ENCODE measurements around the gene DLX6. TPM values are rescaled to one million over a fixed set of nuclear protein-coding genes. Genes with fewer than 3 reads are reported as not detected.

DLX6 gene
- total RNA-seq, 1 experiment from 2014 or later: not detected

GRCh38 chr7:97018791-97019531 lies 13.6 kb downstream of the DLX6 start:
- ChIA-PET POLR2A (no interaction called here), RAD21 (ENCODE audit: low non-redundant PET in 1 of 2, low total read pairs in 2 of 2, uncharacterized antibody in 2 of 2, unreplicated experiment in 2 of 2) (no interaction called here), CTCF (no interaction called here)
- Histone ChIP-seq H2AFZ (ENCODE audit: low read depth, low read length, poor library complexity, severe bottlenecking) (no peak overlapping the region), H3K9me3 (ENCODE audit: control insufficient read depth in 1 of 2, insufficient read depth in 1 of 2, low read depth in 1 of 2, low read length in 2 of 2) (no peaks in the 10 kb centered on the region), H3K4me2 (ENCODE audit: low read length) (no peak overlapping the region), H3K79me2 (ENCODE audit: insufficient read depth, low read length) (no peaks in the 10 kb centered on the region), H3K9ac (ENCODE audit: low read length) (no peak overlapping the region), H3K36me3 (ENCODE audit: control insufficient read depth in 1 of 2, insufficient read depth in 2 of 2, low read length in 2 of 2) (no peaks in the 10 kb centered on the region), H4K20me1 (ENCODE audit: insufficient read depth) (no peaks in the 10 kb centered on the region), H3K4me3 (replicated peaks in 1 of 2; ENCODE audit: low read depth in 1 of 2, low read length in 2 of 2) (no peak overlapping the region), H3K27ac (ENCODE audit: low read depth, low read length) (no peak overlapping the region), H3K27me3 (ENCODE audit: insufficient read depth, low read length) (peaks cover 38% of the 10 kb centered on the region), H3K9me2 (ENCODE audit: insufficient read depth) (no peaks in the 10 kb centered on the region), H3K4me1 (ENCODE audit: control insufficient read depth in 1 of 2, insufficient read depth in 2 of 2, low read length in 2 of 2) (no peaks in the 10 kb centered on the region)
- BruUV-seq (replicated peaks): no TSS peak
- TF ChIP-seq ATF3 (IDR thresholded peaks at IDR 0.05) (no peak), REST (IDR thresholded peaks at IDR 0.05; ENCODE audit: low read depth) (no peak), POLR2AphosphoS5 (IDR thresholded peaks at IDR 0.05; ENCODE audit: low read depth, low read length) (no peak), SRF (IDR thresholded peaks at IDR 0.05; ENCODE audit: low read depth) (no peak)
- DNase-seq (ENCODE audit: low read depth, low spot score) (no peak), ATAC-seq (no peak)
- intact Hi-C loops (cut with micrococcal nuclease): loop anchor here (1.0 kb wide), 1 partner anchor 14 kb away; no protein-coding TSS in a partner anchor
